Subcutaneous abdominal adipose tissue (tissue), 5 donors: ENCODE measurements around the gene BCL6.
"Not testable (repeated sequence)": the region's sequence is repeated elsewhere in the genome, so short reads cannot be mapped to it uniquely, and the experiment has no call there.

Source experiments
- H3K27ac ChIP-seq: one replicate; pipeline ENCODE4 v1.7.0; 2013; ENCODE audit warnings: low read depth, mild to moderate bottlenecking, inconsistent platforms, low read length, moderate library complexity
- H3K27me3 ChIP-seq, 5 donors: one replicate each; pipeline ENCODE4 v1.7.0; 2013; ENCODE audit warnings: low read length in 5 of 5, inconsistent platforms in 1 of 5; ENCODE audit not compliant: control insufficient read depth in 5 of 5, insufficient read depth in 4 of 5
- H3K36me3 ChIP-seq, 5 donors: one replicate each; pipeline ENCODE4 v1.7.0; 2013; ENCODE audit warnings: low read length in 5 of 5; ENCODE audit not compliant: control insufficient read depth in 5 of 5, insufficient read depth in 5 of 5
- H3K4me1 ChIP-seq, 5 donors: one replicate each; pipeline ENCODE4 v1.7.0; 2013; ENCODE audit warnings: low read length in 5 of 5, mild to moderate bottlenecking in 3 of 5, moderate library complexity in 1 of 5; ENCODE audit not compliant: control insufficient read depth in 5 of 5, insufficient read depth in 5 of 5
- H3K4me3 ChIP-seq, 5 donors: one replicate each; pipeline ENCODE4 v1.7.0; 2013; ENCODE audit warnings: low read length in 5 of 5, low read depth in 1 of 5
- H3K9ac ChIP-seq, 5 donors: one replicate each; pipeline ENCODE4 v1.7.0; 2013; ENCODE audit warnings: low read length in 5 of 5, mild to moderate bottlenecking in 4 of 5, moderate library complexity in 3 of 5
- H3K9me3 ChIP-seq, 5 donors: one replicate each; pipeline ENCODE4 v1.7.0; 2013; ENCODE audit warnings: low read length in 5 of 5; ENCODE audit not compliant: control insufficient read depth in 5 of 5
- donor health status: healthy.
- donor health status: healthy.
- donor health status: healthy.
- donor health status: healthy.
- donor health status: healthy.

The BCL6 gene

GRCh38 chr3:187684444-187684843 lies 60.8 kb downstream of the BCL6 start:
- Histone ChIP-seq H3K27ac (no peak overlapping the region), H3K36me3 (no peaks in the 10 kb centered on the region), H3K4me3 (no peak overlapping the region), H3K9ac (no peak overlapping the region), H3K4me1 (no peaks in the 10 kb centered on the region), H3K9me3 (peaks cover 0 to 11% (median 4%) of the 10 kb centered on the region in 5 donors), H3K27me3 (peaks cover 2 to 7% (median 5%) of the 10 kb centered on the region in 5 donors)

- not testable (repeated sequence) for H3K36me3 ChIP-seq, H3K4me3 ChIP-seq, H3K4me1 ChIP-seq, H3K9ac ChIP-seq, H3K27ac ChIP-seq
- H3K27me3 ChIP-seq: peaks cover 2 to 10% (median 4%) of the 10 kb centered on the region in 5 donors
- H3K9me3 ChIP-seq: peaks cover 0 to 11% (median 2%) of the 10 kb centered on the region in 5 donors
Observed at GRCh38 chr3:187681756-187682155, 63.5 kb downstream of the BCL6 start.

- peaks cover 2 to 10% (median 7%) of the 10 kb centered on the region in 5 donors for H3K27me3 ChIP-seq
- H3K4me3 ChIP-seq: no peak overlapping the region
- H3K27ac ChIP-seq: no peak overlapping the region
- H3K9ac ChIP-seq: no peak overlapping the region
- no peaks in the 10 kb centered on the region for H3K4me1 ChIP-seq
- no peaks in the 10 kb centered on the region for H3K36me3 ChIP-seq
- peaks cover 0 to 2% (median 0%) of the 10 kb centered on the region in 5 donors for H3K9me3 ChIP-seq
Observed at GRCh38 chr3:187679638-187680396, 65.5 kb downstream of the BCL6 start.

- no peak overlapping the region for H3K4me3 ChIP-seq
- no peaks in the 10 kb centered on the region for H3K9me3 ChIP-seq
- no peaks in the 10 kb centered on the region for H3K4me1 ChIP-seq
- H3K36me3 ChIP-seq: no peaks in the 10 kb centered on the region
- H3K27ac ChIP-seq: no peak overlapping the region
- no peak overlapping the region for H3K9ac ChIP-seq
- peaks cover 5 to 12% (median 10%) of the 10 kb centered on the region in 5 donors for H3K27me3 ChIP-seq
Observed at GRCh38 chr3:187678726-187679268, 66.5 kb downstream of the BCL6 start.

GRCh38 chr3:187677604-187678003 lies 67.7 kb downstream of the BCL6 start:
- Histone ChIP-seq H3K36me3 (no peaks in the 10 kb centered on the region), H3K27ac (no peak overlapping the region), H3K9me3 (no peaks in the 10 kb centered on the region), H3K9ac (no peak overlapping the region), H3K4me1 (no peaks in the 10 kb centered on the region), H3K27me3 (peaks cover 7 to 16% (median 13%) of the 10 kb centered on the region in 5 donors), H3K4me3 (no peak overlapping the region)

GRCh38 chr3:187673012-187673411 lies 72.3 kb downstream of the BCL6 start:
- peaks cover 17 to 29% (median 25%) of the 10 kb centered on the region in 5 donors for H3K27me3 ChIP-seq

More at GRCh38 chr3:187673012-187673411, 72.3 kb downstream of the BCL6 start:
- peaks cover 0 to 4% (median 0%) of the 10 kb centered on the region in 5 donors for H3K4me1 ChIP-seq
- H3K9me3 ChIP-seq: no peaks in the 10 kb centered on the region
- no peak overlapping the region for H3K27ac ChIP-seq
- H3K4me3 ChIP-seq: no peak overlapping the region
- H3K9ac ChIP-seq: no peak overlapping the region
- no peaks in the 10 kb centered on the region for H3K36me3 ChIP-seq
